CD14-positive monocyte (primary cell): ENCODE results near the gene RNF181. TPM values are rescaled to one million over a fixed set of nuclear protein-coding genes. Genes with fewer than 3 reads are reported as not detected.
A peak's percentile ranks its signal among the peaks of the same experiment; 100 is the strongest.

Source experiments
- DNase-seq, 3 donors: peaks; one replicate each; pipeline ENCODE4 v3.0.0-alpha.2; 2011 to 2022
- H2AFZ ChIP-seq: 2 replicates; pipeline ENCODE4 v1.6.0; 2012; ENCODE audit warnings: mild to moderate bottlenecking, low read depth, low read length, inconsistent platforms; ENCODE audit not compliant: insufficient read depth, poor library complexity, severe bottlenecking
- H3K27ac ChIP-seq, 2 donors: 1 replicate in 1 of 2; 2 replicates in 1 of 2; pipeline ENCODE4 v1.5.1; 2012 to 2013; ENCODE audit warnings: low read length in 2 of 2, control low read depth in 1 of 2, inconsistent platforms in 1 of 2, low read depth in 1 of 2, mild to moderate bottlenecking in 1 of 2
- H3K27me3 ChIP-seq, 2 donors: one replicate each; pipeline versions ENCODE4 v1.6.0 to v1.6.1; 2011 to 2013; ENCODE audit warnings: low read length in 2 of 2; ENCODE audit not compliant: control insufficient read depth in 2 of 2, insufficient read depth in 2 of 2
- H3K36me3 ChIP-seq, 2 donors: replicated peaks in 1 of 2; 1 replicate in 1 of 2; 2 replicates in 1 of 2; pipeline versions ENCODE4 v1.5.1 to v1.6.1; 2012 to 2013; ENCODE audit warnings: low read length in 2 of 2, control low read depth in 1 of 2, inconsistent platforms in 1 of 2, mild to moderate bottlenecking in 1 of 2; ENCODE audit not compliant: insufficient read depth in 2 of 2, control insufficient read depth in 1 of 2
- H3K4me1 ChIP-seq, 2 donors: 1 replicate in 1 of 2; 2 replicates in 1 of 2; pipeline versions ENCODE4 v1.5.1 to v1.6.1; 2012 to 2013; ENCODE audit warnings: low read length in 2 of 2, control low read depth in 1 of 2, inconsistent platforms in 1 of 2, mild to moderate bottlenecking in 1 of 2, moderate library complexity in 1 of 2; ENCODE audit not compliant: insufficient read depth in 2 of 2, control insufficient read depth in 1 of 2
- H3K4me2 ChIP-seq: replicated peaks from 2 replicates; pipeline ENCODE3; 2012; ENCODE audit warnings: low read length, moderate library complexity, mild to moderate bottlenecking; ENCODE audit not compliant: poor library complexity, severe bottlenecking; ENCODE audit errors: extremely low read depth
- H3K4me3 ChIP-seq, 3 experiments: fragments of 200-600 bp in 1 of 3; sonication (generic) in 1 of 3; replicated peaks in 1 of 3; 1 replicate in 2 of 3; 2 replicates in 1 of 3; pipeline ENCODE4 v1.5.1; 2011 to 2013; ENCODE audit warnings: low read length in 3 of 3, mild to moderate bottlenecking in 3 of 3, control low read depth in 2 of 3, low read depth in 2 of 3, inconsistent platforms in 1 of 3, moderate library complexity in 1 of 3
- H3K79me2 ChIP-seq: 2 replicates; pipeline ENCODE4 v1.6.0; 2012; ENCODE audit warnings: mild to moderate bottlenecking, control low read depth, inconsistent platforms, low read length, moderate library complexity; ENCODE audit not compliant: insufficient read depth
- H3K9ac ChIP-seq: 2 replicates; pipeline ENCODE4 v1.6.0; 2017; ENCODE audit warnings: low read length, mild to moderate bottlenecking; ENCODE audit not compliant: insufficient read depth, poor library complexity, severe bottlenecking
- H3K9me3 ChIP-seq, 2 donors: replicated peaks in 1 of 2; 1 replicate in 1 of 2; 2 replicates in 1 of 2; pipeline versions ENCODE4 v1.5.1 to v1.6.1; 2012 to 2013; ENCODE audit warnings: low read length in 2 of 2, control low read depth in 1 of 2; ENCODE audit not compliant: control insufficient read depth in 1 of 2, insufficient read depth in 1 of 2
- H4K20me1 ChIP-seq: 2 replicates; pipeline ENCODE4 v1.6.0; 2012; ENCODE audit warnings: mild to moderate bottlenecking, low read length, control low read depth, moderate library complexity; ENCODE audit not compliant: insufficient read depth
- H3K27ac Mint-ChIP-seq, 7 donors: one replicate each; pipeline ENCODE4 v1.8.0; 2020; ENCODE audit warnings: mild to moderate bottlenecking in 7 of 7, mixed read lengths in 7 of 7, moderate library complexity in 6 of 7, inconsistent platforms in 2 of 7
- H3K27me3 Mint-ChIP-seq, 3 donors: one replicate each; pipeline ENCODE4 v1.8.0; 2021 to 2022; ENCODE audit warnings: low read depth in 3 of 3, mild to moderate bottlenecking in 3 of 3, mixed read lengths in 3 of 3, moderate library complexity in 3 of 3, inconsistent platforms in 1 of 3
- H3K36me3 Mint-ChIP-seq, 2 donors: one replicate each; pipeline ENCODE4 v1.8.0; 2020; ENCODE audit warnings: mixed read lengths in 2 of 2, inconsistent platforms in 1 of 2, mild to moderate bottlenecking in 1 of 2
- H3K4me1 Mint-ChIP-seq: one replicate; pipeline ENCODE4 v1.8.0; 2020; ENCODE audit warnings: mild to moderate bottlenecking, mixed read lengths
- H3K4me3 Mint-ChIP-seq, 2 donors: one replicate each; pipeline ENCODE4 v1.8.0; 2020; ENCODE audit warnings: mild to moderate bottlenecking in 2 of 2, mixed read lengths in 2 of 2, moderate library complexity in 1 of 2
- H3K9me3 Mint-ChIP-seq, 7 donors: one replicate each; pipeline ENCODE4 v1.8.0; 2020 to 2022; ENCODE audit warnings: mixed read lengths in 7 of 7, mild to moderate bottlenecking in 6 of 7, moderate library complexity in 6 of 7, inconsistent platforms in 2 of 7
- CTCF ChIP-seq: fragments of 200-600 bp; IDR thresholded peaks from one replicate; pipeline ENCODE4 v1.8.0; 2022; ENCODE audit warnings: antibody characterized with exemption, mild to moderate bottlenecking
- WGBS: methylation state at CpG from one replicate; pipeline ENCODE4 v1.1.5; 2013; ENCODE audit warnings: missing lambda C conversion rate; ENCODE audit not compliant: insufficient coverage; 5-methylcytosine and 5-hydroxymethylcytosine counted together
- intact Hi-C, 2 donors: fragments of 100-400 bp; cut with micrococcal nuclease; formaldehyde crosslinking; loops; one replicate each; pipeline versions ENCODE4 v1.15.0 to v1.15.1; 2023
- polyA plus RNA-seq, 3 donors: library from polyadenylated mRNA; depleted of rRNA in 1 of 3; unstranded in 2 of 3; stranded (reverse) in 1 of 3; fragments of 300-500 nt in 2 of 3; fragments of >200 nt in 1 of 3; fragmentation: Illumina TruSeq in 2 of 3; gene quantifications; 1 replicate in 2 of 3; 2 replicates in 1 of 3; pipeline ENCODE4 v1.2.3, GENCODE V29; 2012 to 2021

The RNF181 gene
- polyA plus RNA-seq, 3 donors, result 254 to 475 (median 382) TPM

GRCh38 chr2:85589982-85590791 is 5.4 kb upstream of the RNF181 start:
- intact Hi-C loops, result loop anchor here in 1 of 2 donors (5.0 kb wide), 1 partner anchor 112 kb away; no protein-coding TSS in a partner anchor
- peaks cover 81 to 83% of the 10 kb centered on the region in 2 donors for H3K4me1 ChIP-seq

More at GRCh38 chr2:85589982-85590791, 5.4 kb upstream of the RNF181 start:
- Mint-ChIP-seq H3K27ac (peak overlapping the region; percentile 74 to 91 (median 86)), H3K36me3 (peaks cover 13 to 17% of the 10 kb centered on the region in 2 donors), H3K27me3 (peaks cover 0 to 2% (median 1%) of the 10 kb centered on the region in 3 donors), H3K9me3 (no peaks in the 10 kb centered on the region), H3K4me1 (peaks cover 84% of the 10 kb centered on the region), H3K4me3 (peak overlapping the region; percentile 52 to 88)
- Histone ChIP-seq H3K9me3 (no peaks in the 10 kb centered on the region), H3K9ac (peak overlapping the region; percentile 11), H3K36me3 (peaks cover 0 to 6% of the 10 kb centered on the region in 2 donors), H3K27ac (peak overlapping the region; percentile 41 to 71), H3K27me3 (no peaks in the 10 kb centered on the region), H3K4me3 (peak overlapping the region in 1 of 3 experiments; percentile 61), H3K79me2 (peaks cover 68% of the 10 kb centered on the region), H2AFZ (no peak overlapping the region), H4K20me1 (no peaks in the 10 kb centered on the region), H3K4me2 (peak overlapping the region; percentile 63)
- WGBS, result 22% methylated on average over 6 of the region's 7 CpGs
- TF ChIP-seq CTCF, result no peak
- DNase-seq, result peak in 2 of 3 donors; percentile 63 to 65
